WTC11 (cell line): ENCODE results near the gene CRB1.

Experiments
- CBFB ChIP-seq: sonication (generic); formaldehyde crosslinking; IDR thresholded peaks from 2 replicates; pipeline ENCODE4 v1.8.1; 2022; ENCODE audit warnings: mild to moderate bottlenecking, low read depth, missing genetic modification reagents
- ETV6 ChIP-seq: sonication (generic); formaldehyde crosslinking; IDR thresholded peaks from 2 replicates; pipeline ENCODE4 v1.8.1; 2022; ENCODE audit warnings: mild to moderate bottlenecking, missing genetic modification reagents
- RELA ChIP-seq: sonication (generic); formaldehyde crosslinking; IDR thresholded peaks from 2 replicates; pipeline ENCODE4 v1.8.1; 2022; ENCODE audit warnings: missing genetic modification reagents, mild to moderate bottlenecking, borderline replicate concordance
- ZNF396 ChIP-seq: fragments of 250-450 bp; sonication (Bioruptor Pico); IDR thresholded peaks from 2 replicates; pipeline ENCODE4 v1.8.0; 2021; ENCODE audit warnings: mild to moderate bottlenecking, moderate library complexity, borderline replicate concordance
- TF ChIP-seq, protein P1 (sequence below): fragments of 200-600 bp; IDR thresholded peaks from 2 replicates; pipeline ENCODE4 v1.8.0; 2022; ENCODE audit warnings: antibody characterized with exemption
- TF ChIP-seq, protein P2 (sequence below): sonication (generic); formaldehyde crosslinking; IDR thresholded peaks from 2 replicates; pipeline ENCODE4 v1.8.0; 2022; ENCODE audit warnings: mild to moderate bottlenecking, missing genetic modification reagents

DNA sequence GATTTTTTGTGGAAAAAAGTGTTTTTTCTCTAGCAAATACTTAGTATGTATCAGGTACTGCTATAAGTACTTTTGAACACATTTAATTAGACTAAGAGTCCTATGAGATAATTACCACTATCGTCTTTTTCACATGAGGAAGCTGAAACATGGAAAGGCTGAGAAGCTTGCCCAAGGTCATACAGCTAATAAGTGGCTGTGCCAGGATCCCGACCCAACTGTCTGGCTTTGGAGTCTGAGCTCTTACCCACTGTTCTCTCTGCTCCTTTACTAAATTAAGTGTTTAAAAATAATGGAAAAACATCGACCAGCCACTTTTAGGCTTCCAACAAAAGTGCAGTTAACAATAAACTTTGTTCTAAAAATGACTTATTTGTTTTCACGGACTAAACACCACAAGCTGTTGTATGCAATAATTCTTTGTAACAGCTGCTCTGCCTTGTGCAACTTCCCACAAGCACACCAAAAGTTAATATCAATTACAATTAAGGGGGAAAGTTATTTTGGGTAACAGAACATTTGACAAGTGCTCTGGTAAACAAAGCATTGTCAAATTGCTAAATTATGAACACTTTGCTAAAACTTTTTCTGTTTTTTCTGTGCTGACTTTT lies 75.7 kb downstream of the CRB1 start:
- TF ChIP-seq, protein P1, sequence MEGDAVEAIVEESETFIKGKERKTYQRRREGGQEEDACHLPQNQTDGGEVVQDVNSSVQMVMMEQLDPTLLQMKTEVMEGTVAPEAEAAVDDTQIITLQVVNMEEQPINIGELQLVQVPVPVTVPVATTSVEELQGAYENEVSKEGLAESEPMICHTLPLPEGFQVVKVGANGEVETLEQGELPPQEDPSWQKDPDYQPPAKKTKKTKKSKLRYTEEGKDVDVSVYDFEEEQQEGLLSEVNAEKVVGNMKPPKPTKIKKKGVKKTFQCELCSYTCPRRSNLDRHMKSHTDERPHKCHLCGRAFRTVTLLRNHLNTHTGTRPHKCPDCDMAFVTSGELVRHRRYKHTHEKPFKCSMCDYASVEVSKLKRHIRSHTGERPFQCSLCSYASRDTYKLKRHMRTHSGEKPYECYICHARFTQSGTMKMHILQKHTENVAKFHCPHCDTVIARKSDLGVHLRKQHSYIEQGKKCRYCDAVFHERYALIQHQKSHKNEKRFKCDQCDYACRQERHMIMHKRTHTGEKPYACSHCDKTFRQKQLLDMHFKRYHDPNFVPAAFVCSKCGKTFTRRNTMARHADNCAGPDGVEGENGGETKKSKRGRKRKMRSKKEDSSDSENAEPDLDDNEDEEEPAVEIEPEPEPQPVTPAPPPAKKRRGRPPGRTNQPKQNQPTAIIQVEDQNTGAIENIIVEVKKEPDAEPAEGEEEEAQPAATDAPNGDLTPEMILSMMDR = no peak
- no peak for TF ChIP-seq ETV6 (CRISPR knock-in tag)
- TF ChIP-seq, protein P2, sequence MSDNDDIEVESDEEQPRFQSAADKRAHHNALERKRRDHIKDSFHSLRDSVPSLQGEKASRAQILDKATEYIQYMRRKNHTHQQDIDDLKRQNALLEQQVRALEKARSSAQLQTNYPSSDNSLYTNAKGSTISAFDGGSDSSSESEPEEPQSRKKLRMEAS (CRISPR knock-in tag) = no peak
- no peak for TF ChIP-seq ZNF396 (CRISPR knock-in tag)
- no peak for TF ChIP-seq RELA (CRISPR knock-in tag)
- TF ChIP-seq CBFB (CRISPR knock-in tag) = no peak
